ENCODE measurements around the gene SPATA6L. TPM values are rescaled to one million over a fixed set of nuclear protein-coding genes. Genes with fewer than 3 reads are reported as not detected.

Gene SPATA6L
- total and polyA plus RNA-seq, 10 of the 15 experiments (the other 5 are each of a cell fraction or from before 2014, with no cell fraction given): 0.37 to 1.6 (median 0.91) TPM

- TF ChIP-seq ZNF217 (IDR thresholded peaks at IDR 0.05) (no peak), BMI1 (IDR thresholded peaks at IDR 0.05; ENCODE audit: borderline replicate concordance) (no peak), SUPT20H (IDR thresholded peaks at IDR 0.05; ENCODE audit: borderline replicate concordance, control insufficient read depth, low read depth, low read length) (no peak), ZNF274 (IDR thresholded peaks at IDR 0.05; ENCODE audit: insufficient read depth, insufficient read length) (no peak), FOXM1 (IDR thresholded peaks at IDR 0.05; ENCODE audit: low read depth, low read length) (no peak), RAD21 (IDR thresholded peaks at IDR 0.05; ENCODE audit: insufficient read depth, low read depth, low read length) (peak; percentile 73), WRNIP1 (IDR thresholded peaks at IDR 0.05; ENCODE audit: borderline replicate concordance, low read depth, low read length) (no peak), CREB1 (IDR thresholded peaks at IDR 0.05; ENCODE audit: low read depth) (no peak), BCL11A (IDR thresholded peaks at IDR 0.05; ENCODE audit: low read depth, low read length) (no peak)
Measured at GRCh38 chr9:4548811-4549725, 117.2 kb downstream of the SPATA6L start (continued).

Other genes with a start within 250 kb of the SPATA6L start
- 24.9 and 27.6 TPM in 2 replicates for gene SLC1A1, start 176.0 kb downstream of the SPATA6L start, total RNA-seq (2014; rRNA removed)
- 20.6 and 21.6 TPM in 2 replicates for gene SLC1A1, start 176.0 kb downstream of the SPATA6L start, total RNA-seq (2014; rRNA removed; fragmentation: Illumina TruSeq; extraction: Trizol)
- 19.1 and 19.4 TPM in 2 replicates for gene SLC1A1, start 176.0 kb downstream of the SPATA6L start, total RNA-seq (2021)
- 4.2 and 5.4 TPM in 2 replicates for gene SLC1A1, start 176.0 kb downstream of the SPATA6L start, polyA plus RNA-seq (2011; rRNA removed)
- gene SLC1A1, start 176.0 kb downstream of the SPATA6L start, polyA plus RNA-seq (2014; fragmentation: Illumina TruSeq; extraction: Trizol): 23.8 and 30.9 TPM in 2 replicates
- 1 to 10 TPM; 7.3 to 8.7 TPM for gene SLC1A1, start 176.0 kb downstream of the SPATA6L start, polyA plus RNA-seq (2014; fragmentation: Nextera tagmentation; extraction: Ambion mirVana)
- gene SLC1A1, start 176.0 kb downstream of the SPATA6L start, polyA plus RNA-seq (2014; rRNA removed): 16.0 and 18.8 TPM in 2 replicates
- 10 to 100 TPM; 17.8 to 17.9 TPM for gene SLC1A1, start 176.0 kb downstream of the SPATA6L start, polyA plus RNA-seq (2016; fragmentation: Nextera tagmentation; extraction: Ambion mirVana)
- 6.0 and 6.5 TPM in 2 replicates for gene PLPP6, start 4.2 kb downstream of the SPATA6L start, total RNA-seq (2014; rRNA removed)
- gene PLPP6, start 4.2 kb downstream of the SPATA6L start, total RNA-seq (2014; rRNA removed; fragmentation: Illumina TruSeq; extraction: Trizol): 5.2 and 5.7 TPM in 2 replicates
- gene PLPP6, start 4.2 kb downstream of the SPATA6L start, total RNA-seq (2021): 7.1 and 8.0 TPM in 2 replicates
- 5.0 and 5.7 TPM in 2 replicates for gene PLPP6, start 4.2 kb downstream of the SPATA6L start, polyA plus RNA-seq (2011; rRNA removed)
- gene PLPP6, start 4.2 kb downstream of the SPATA6L start, polyA plus RNA-seq (2014; fragmentation: Illumina TruSeq; extraction: Trizol): 7.9 and 9.6 TPM in 2 replicates
- gene PLPP6, start 4.2 kb downstream of the SPATA6L start, polyA plus RNA-seq (2014; fragmentation: Nextera tagmentation; extraction: Ambion mirVana): 1 to 10 TPM; 1.6 to 3.5 TPM
- 7.2 and 7.7 TPM in 2 replicates for gene PLPP6, start 4.2 kb downstream of the SPATA6L start, polyA plus RNA-seq (2014; rRNA removed)
- gene PLPP6, start 4.2 kb downstream of the SPATA6L start, polyA plus RNA-seq (2016; fragmentation: Nextera tagmentation; extraction: Ambion mirVana): 10 to 100 TPM; 10.1 to 11.3 TPM
- 8.1 and 10.9 TPM in 2 replicates for gene CDC37L1, start 13.1 kb upstream of the SPATA6L start, total RNA-seq (2014; rRNA removed)
- gene CDC37L1, start 13.1 kb upstream of the SPATA6L start, total RNA-seq (2014; rRNA removed; fragmentation: Illumina TruSeq; extraction: Trizol): 10.4 and 11.2 TPM in 2 replicates
- 8.9 and 10.0 TPM in 2 replicates for gene CDC37L1, start 13.1 kb upstream of the SPATA6L start, total RNA-seq (2021)
- 6.1 and 11.6 TPM in 2 replicates for gene CDC37L1, start 13.1 kb upstream of the SPATA6L start, polyA plus RNA-seq (2011; rRNA removed)
- gene CDC37L1, start 13.1 kb upstream of the SPATA6L start, polyA plus RNA-seq (2014; fragmentation: Illumina TruSeq; extraction: Trizol): 8.4 and 11.5 TPM in 2 replicates
- gene CDC37L1, start 13.1 kb upstream of the SPATA6L start, polyA plus RNA-seq (2014; fragmentation: Nextera tagmentation; extraction: Ambion mirVana): 1 to 10 TPM; 2.2 to 3.6 TPM
- gene CDC37L1, start 13.1 kb upstream of the SPATA6L start, polyA plus RNA-seq (2014; rRNA removed): 7.0 and 7.7 TPM in 2 replicates
- 10 to 100 TPM; 16.1 to 16.6 TPM for gene CDC37L1, start 13.1 kb upstream of the SPATA6L start, polyA plus RNA-seq (2016; fragmentation: Nextera tagmentation; extraction: Ambion mirVana)
- 71.8 and 86.6 TPM in 2 replicates for gene AK3, start 74.7 kb upstream of the SPATA6L start, total RNA-seq (2014; rRNA removed)
- 34.7 and 38.2 TPM in 2 replicates for gene AK3, start 74.7 kb upstream of the SPATA6L start, total RNA-seq (2014; rRNA removed; fragmentation: Illumina TruSeq; extraction: Trizol)
- gene AK3, start 74.7 kb upstream of the SPATA6L start, total RNA-seq (2021): 32.4 and 35.6 TPM in 2 replicates
- gene AK3, start 74.7 kb upstream of the SPATA6L start, polyA plus RNA-seq (2011; rRNA removed): 44.5 and 69.0 TPM in 2 replicates
- 44.2 and 60.1 TPM in 2 replicates for gene AK3, start 74.7 kb upstream of the SPATA6L start, polyA plus RNA-seq (2014; fragmentation: Illumina TruSeq; extraction: Trizol)
- gene AK3, start 74.7 kb upstream of the SPATA6L start, polyA plus RNA-seq (2014; fragmentation: Nextera tagmentation; extraction: Ambion mirVana): 10 to 100 TPM; 14.2 to 26.2 TPM
- gene AK3, start 74.7 kb upstream of the SPATA6L start, polyA plus RNA-seq (2014; rRNA removed): 43.6 and 54.8 TPM in 2 replicates
- gene AK3, start 74.7 kb upstream of the SPATA6L start, polyA plus RNA-seq (2016; fragmentation: Nextera tagmentation; extraction: Ambion mirVana): 10 to 100 TPM; 50.6 to 52.5 TPM
- gene RCL1, start 126.5 kb upstream of the SPATA6L start, total RNA-seq (2014; rRNA removed): 42.0 and 44.3 TPM in 2 replicates
- gene RCL1, start 126.5 kb upstream of the SPATA6L start, total RNA-seq (2014; rRNA removed; fragmentation: Illumina TruSeq; extraction: Trizol): 28.1 and 28.7 TPM in 2 replicates
- gene RCL1, start 126.5 kb upstream of the SPATA6L start, total RNA-seq (2021): 32.3 and 33.2 TPM in 2 replicates
- gene RCL1, start 126.5 kb upstream of the SPATA6L start, polyA plus RNA-seq (2011; rRNA removed): 14.1 and 21.1 TPM in 2 replicates
- 38.0 and 45.2 TPM in 2 replicates for gene RCL1, start 126.5 kb upstream of the SPATA6L start, polyA plus RNA-seq (2014; fragmentation: Illumina TruSeq; extraction: Trizol)
- gene RCL1, start 126.5 kb upstream of the SPATA6L start, polyA plus RNA-seq (2014; fragmentation: Nextera tagmentation; extraction: Ambion mirVana): 10 to 100 TPM; 21.1 to 28.6 TPM
- 27.5 and 29.8 TPM in 2 replicates for gene RCL1, start 126.5 kb upstream of the SPATA6L start, polyA plus RNA-seq (2014; rRNA removed)
- 10 to 100 TPM; 43.4 to 46.8 TPM for gene RCL1, start 126.5 kb upstream of the SPATA6L start, polyA plus RNA-seq (2016; fragmentation: Nextera tagmentation; extraction: Ambion mirVana)

All from GM12878 (cell line).